WTC11 (cell line): ENCODE measurements around the gene CFAP20DC. TPM values are rescaled to one million over a fixed set of nuclear protein-coding genes. Genes with fewer than 3 reads are reported as not detected.

ENCODE experiments used
- ATAC-seq: fragments of 200-7000 bp; cut with Tn5 transposase; 2 replicates; pipeline ENCODE4 v1.10.0; 2021; ENCODE audit warnings: mild to moderate bottlenecking, moderate library complexity
- CTCF ChIA-PET: fragments of 300-600 bp; sonication (Branson Sonifier 250); formaldehyde crosslinking; loops from one replicate; lab custom pipeline; 2021; ENCODE audit warnings: antibody characterized with exemption; lab: Charles Lee
- POLR2A ChIA-PET: fragments of 350-600 bp; sonication (Branson Sonifier 250); formaldehyde crosslinking; loops from one replicate; lab custom pipeline; 2021; ENCODE audit warnings: antibody characterized with exemption; lab: Charles Lee
- DNase-seq: peaks from one replicate; pipeline ENCODE4 v3.0.0; 2021; ENCODE audit warnings: low spot score
- H3K27ac Mint-ChIP-seq: 2 replicates; pipeline ENCODE4 v1.8.0; 2021; ENCODE audit warnings: mixed read lengths
- H3K27me3 Mint-ChIP-seq: 2 replicates; pipeline ENCODE4 v1.8.0; 2021; ENCODE audit warnings: low read depth, mild to moderate bottlenecking, moderate library complexity, mixed read lengths
- H3K36me3 Mint-ChIP-seq: 2 replicates; pipeline ENCODE4 v1.8.0; 2021; ENCODE audit warnings: mixed read lengths
- H3K4me1 Mint-ChIP-seq: 2 replicates; pipeline ENCODE4 v1.8.0; 2022; ENCODE audit warnings: mixed read lengths
- H3K4me3 Mint-ChIP-seq: 2 replicates; pipeline ENCODE4 v1.8.0; 2021; ENCODE audit warnings: mild to moderate bottlenecking, moderate library complexity, mixed read lengths
- H3K9me3 Mint-ChIP-seq: 2 replicates; pipeline ENCODE4 v1.8.0; 2021; ENCODE audit warnings: mixed read lengths
- AFF4 ChIP-seq: sonication (generic); formaldehyde crosslinking; IDR thresholded peaks from 2 replicates; pipeline ENCODE4 v1.8.1; 2023; ENCODE audit warnings: mild to moderate bottlenecking, missing genetic modification reagents, borderline replicate concordance
- CREM ChIP-seq: sonication (generic); formaldehyde crosslinking; IDR thresholded peaks from 2 replicates; pipeline ENCODE4 v1.8.1; 2022; ENCODE audit warnings: mild to moderate bottlenecking, missing genetic modification reagents, moderate library complexity
- ELF4 ChIP-seq: sonication (generic); formaldehyde crosslinking; IDR thresholded peaks from 2 replicates; pipeline ENCODE4 v1.8.1; 2022; ENCODE audit warnings: low read depth, mild to moderate bottlenecking, moderate library complexity, missing genetic modification reagents
- ESRRA ChIP-seq: sonication (generic); formaldehyde crosslinking; IDR thresholded peaks from 2 replicates; pipeline ENCODE4 v1.8.1; 2022; ENCODE audit warnings: mild to moderate bottlenecking, missing genetic modification reagents, borderline replicate concordance
- GABPB1 ChIP-seq: sonication (generic); formaldehyde crosslinking; IDR thresholded peaks from 2 replicates; pipeline ENCODE4 v1.8.1; 2023; ENCODE audit warnings: mild to moderate bottlenecking, missing genetic modification reagents
- IRF2 ChIP-seq: sonication (generic); formaldehyde crosslinking; IDR thresholded peaks from 2 replicates; pipeline ENCODE4 v1.8.0; 2022; ENCODE audit warnings: low read depth, missing genetic modification reagents, borderline replicate concordance
- KAT7 ChIP-seq: sonication (generic); formaldehyde crosslinking; IDR thresholded peaks from 2 replicates; pipeline ENCODE4 v1.8.1; 2023; ENCODE audit warnings: missing genetic modification reagents, mild to moderate bottlenecking, borderline replicate concordance
- MLX ChIP-seq: sonication (generic); formaldehyde crosslinking; IDR thresholded peaks from 2 replicates; pipeline ENCODE4 v1.8.1; 2023; ENCODE audit warnings: mild to moderate bottlenecking, missing genetic modification reagents, moderate library complexity
- RELA ChIP-seq: sonication (generic); formaldehyde crosslinking; IDR thresholded peaks from 2 replicates; pipeline ENCODE4 v1.8.1; 2022; ENCODE audit warnings: missing genetic modification reagents, mild to moderate bottlenecking, borderline replicate concordance
- SOX15 ChIP-seq: fragments of 250-450 bp; sonication (Bioruptor Pico); IDR thresholded peaks from 2 replicates; pipeline ENCODE4 v1.9.0; 2021; ENCODE audit warnings: mild to moderate bottlenecking
- ZNF121 ChIP-seq: sonication (generic); formaldehyde crosslinking; IDR thresholded peaks from 2 replicates; pipeline ENCODE4 v1.8.0; 2023; ENCODE audit warnings: missing genetic modification reagents
- ZNF138 ChIP-seq: sonication (generic); formaldehyde crosslinking; conservative IDR thresholded peaks from 2 replicates; pipeline ENCODE4 v1.8.1; 2022; ENCODE audit warnings: mild to moderate bottlenecking, moderate library complexity, missing genetic modification reagents
- ZNF317 ChIP-seq: sonication (generic); formaldehyde crosslinking; IDR thresholded peaks from 2 replicates; pipeline ENCODE4 v1.8.1; 2023; ENCODE audit warnings: low read depth, mild to moderate bottlenecking, moderate library complexity, missing genetic modification reagents, borderline replicate concordance
- ZNF532 ChIP-seq: fragments of 250-450 bp; sonication (Bioruptor Pico); IDR thresholded peaks from 2 replicates; pipeline ENCODE4 v1.9.0; 2021; ENCODE audit warnings: mild to moderate bottlenecking, borderline replicate concordance
- total RNA-seq: library from RNA; stranded (reverse); gene quantifications from 3 replicates; pipeline ENCODE4 v1.2.3, GENCODE V29; 2021

Gene CFAP20DC
- total RNA-seq, 1 experiment from 2014 or later: 4.9 TPM

- H3K27ac Mint-ChIP-seq: no peak overlapping the region
- CTCF ChIA-PET: interaction anchor here (1.3 kb wide), 1 partner anchor 12 kb away, joined by 4 read pairs; no protein-coding TSS in a partner anchor
Measured at GRCh38 chr3:59065240-59065639, 15.4 kb upstream of the CFAP20DC start.

GRCh38 chr3:59064728-59065127 lies 14.9 kb upstream of the CFAP20DC start:
- peaks cover 10% of the 10 kb centered on the region for H3K9me3 Mint-ChIP-seq
- CTCF ChIA-PET: interaction anchor here (0.6 to 1.3 kb wide), 2 partner anchors 12 to 504 kb away, joined by 3 to 4 read pairs; no protein-coding TSS in a partner anchor
- POLR2A ChIA-PET: no interaction called here

More at GRCh38 chr3:59065240-59065639, 15.4 kb upstream of the CFAP20DC start:
- H3K4me3 Mint-ChIP-seq: no peak overlapping the region
- H3K9me3 Mint-ChIP-seq: peaks cover 10% of the 10 kb centered on the region
- POLR2A ChIA-PET: no interaction called here
- no peak for TF ChIP-seq IRF2
- TF ChIP-seq, all 79 proteins: peak for 0
- Mint-ChIP-seq H3K36me3 (0 out of 2 replicates have a peak, but pooled peaks cover 3% of the 10 kb centered on the region), H3K27me3 (no peaks in the 10 kb centered on the region; the same call in 1 of the 2 replicates), H3K4me1 (peaks cover 12% of the 10 kb centered on the region)
- ATAC-seq (no peak), DNase-seq (no peak)

GRCh38 chr3:59064276-59064675 lies 14.5 kb upstream of the CFAP20DC start:
- CTCF ChIA-PET: interaction anchor here (0.6 to 1.3 kb wide), 2 partner anchors 11 to 503 kb away, joined by 3 to 4 read pairs; no protein-coding TSS in a partner anchor
- ATAC-seq (peak; percentile 75), DNase-seq (peak; percentile 32)
- Mint-ChIP-seq H3K27me3 (no peaks in the 10 kb centered on the region; the same call in 1 of the 2 replicates), H3K9me3 (peaks cover 10% of the 10 kb centered on the region), H3K4me1 (peaks cover 12% of the 10 kb centered on the region), H3K4me3 (no peak overlapping the region), H3K36me3 (0 out of 2 replicates have a peak, but pooled peaks cover 3% of the 10 kb centered on the region), H3K27ac (no peak overlapping the region)
- POLR2A ChIA-PET: no interaction called here
- TF ChIP-seq ZNF317 (CRISPR knock-in tag): no peak
- no peak for TF ChIP-seq AFF4
- TF ChIP-seq KAT7 (CRISPR knock-in tag): no peak
- no peak for TF ChIP-seq ESRRA (CRISPR knock-in tag)
- TF ChIP-seq MLX (CRISPR knock-in tag): no peak
- TF ChIP-seq ZNF532 (CRISPR knock-in tag): no peak
- TF ChIP-seq ZNF138 (CRISPR knock-in tag): no peak
- TF ChIP-seq GABPB1 (CRISPR knock-in tag): no peak

More at GRCh38 chr3:59064728-59065127, 14.9 kb upstream of the CFAP20DC start:
- Mint-ChIP-seq H3K4me1 (peaks cover 12% of the 10 kb centered on the region), H3K4me3 (no peak overlapping the region), H3K36me3 (0 out of 2 replicates have a peak, but pooled peaks cover 3% of the 10 kb centered on the region), H3K27me3 (no peaks in the 10 kb centered on the region; the same call in 1 of the 2 replicates), H3K27ac (no peak overlapping the region)
- ATAC-seq (no peak), DNase-seq (no peak)
- TF ChIP-seq ZNF532 (CRISPR knock-in tag) (no peak), CREM (no peak), SOX15 (CRISPR knock-in tag) (no peak), RELA (no peak), ZNF121 (CRISPR knock-in tag) (no peak), ELF4 (CRISPR knock-in tag) (no peak), KAT7 (CRISPR knock-in tag) (no peak)
